Renal pelvis (tissue), 4 donors: ENCODE data around the gene KRT4. TPM values are rescaled to one million over a fixed set of nuclear protein-coding genes. Genes with fewer than 3 reads are reported as not detected.
"Not testable (repeated sequence)": the region's sequence is repeated elsewhere in the genome, so short reads cannot be mapped to it uniquely, and the experiment has no call there.

Experiments
- DNase-seq: peaks from one replicate; pipeline ENCODE4 v3.0.0-alpha.2; 2013
- polyA plus RNA-seq, 3 donors: library from polyadenylated mRNA; unstranded; fragments of 120-200 nt; gene quantifications; one replicate each; pipeline ENCODE4 v1.2.1, GENCODE V29; 2013; ENCODE audit not compliant: insufficient read length in 3 of 3

The KRT4 gene
- polyA plus RNA-seq, 3 donors = 0.40 to 0.65 (median 0.51) TPM

DNA sequence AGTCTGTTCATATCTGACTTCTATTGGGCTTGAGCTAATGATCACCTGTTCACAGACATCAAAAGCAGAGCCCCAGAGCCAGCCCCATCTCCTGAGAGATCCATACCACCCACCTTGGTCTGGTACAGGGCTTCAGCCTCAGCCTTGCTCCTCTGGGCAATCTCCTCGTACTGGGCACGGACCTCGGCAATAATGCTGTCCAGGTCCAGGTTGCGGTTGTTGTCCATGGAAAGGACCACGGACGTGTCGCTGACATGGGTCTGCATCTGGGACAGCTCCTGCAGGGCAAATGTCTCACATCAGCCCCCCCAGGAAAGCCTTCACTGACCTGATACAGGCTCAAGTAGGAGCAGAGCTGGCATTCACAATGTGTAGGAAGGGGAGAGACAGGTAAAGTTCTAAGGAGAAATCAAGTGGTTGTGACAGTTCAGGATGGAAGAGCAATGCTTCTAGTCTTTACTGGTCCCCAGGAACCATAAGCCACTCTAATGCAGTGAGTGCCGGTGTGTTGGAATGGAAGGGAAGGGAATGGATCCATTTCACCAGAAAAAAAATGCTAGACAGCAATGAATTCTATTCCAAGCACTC is 5.2 kb downstream of the KRT4 start:
- DNase-seq = no peak

DNA sequence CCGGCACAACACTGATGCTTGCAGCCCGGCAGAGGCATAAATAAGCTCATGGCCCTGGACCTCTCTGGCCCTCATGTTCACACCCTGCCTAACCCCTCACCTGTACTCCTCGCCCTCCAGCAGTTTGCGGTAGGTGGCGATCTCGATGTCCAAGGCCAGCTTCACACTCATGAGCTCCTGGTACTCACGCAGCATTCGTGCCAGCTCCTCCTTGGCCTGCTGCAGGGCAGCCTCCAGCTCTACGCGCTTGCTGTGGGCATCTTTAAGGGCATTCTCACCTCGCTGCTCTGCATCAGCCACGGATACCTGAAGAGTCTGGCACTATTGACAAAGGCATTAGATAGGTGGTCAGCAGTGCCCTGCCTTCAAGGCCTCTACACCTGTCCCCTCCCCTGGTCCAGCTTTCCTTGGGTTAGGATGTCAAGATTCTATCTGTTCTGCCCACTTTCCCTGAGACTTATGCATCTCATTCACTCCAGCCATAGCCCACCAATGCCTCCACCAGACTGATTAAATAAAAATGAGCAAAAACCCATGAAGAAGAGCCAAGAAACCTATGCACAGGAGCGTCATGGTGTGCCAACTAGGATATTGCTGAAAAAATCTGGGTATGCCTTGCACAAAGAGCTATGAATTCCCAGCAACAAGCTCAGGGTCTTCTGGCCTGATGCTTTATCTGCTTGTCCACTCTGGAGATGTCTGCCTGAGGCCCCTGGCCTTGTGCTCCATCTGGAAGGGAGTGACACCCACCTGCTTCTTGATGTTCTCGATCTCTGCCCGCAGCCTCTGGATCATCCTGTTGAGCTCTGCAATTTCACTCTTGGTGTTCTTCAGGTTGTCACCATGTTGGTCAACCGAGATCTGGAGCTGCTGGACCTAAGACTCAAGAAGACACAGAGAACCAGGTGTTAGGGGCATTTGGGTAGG is 6.1 kb downstream of the KRT4 start:
- DNase-seq = no peak

DNA sequence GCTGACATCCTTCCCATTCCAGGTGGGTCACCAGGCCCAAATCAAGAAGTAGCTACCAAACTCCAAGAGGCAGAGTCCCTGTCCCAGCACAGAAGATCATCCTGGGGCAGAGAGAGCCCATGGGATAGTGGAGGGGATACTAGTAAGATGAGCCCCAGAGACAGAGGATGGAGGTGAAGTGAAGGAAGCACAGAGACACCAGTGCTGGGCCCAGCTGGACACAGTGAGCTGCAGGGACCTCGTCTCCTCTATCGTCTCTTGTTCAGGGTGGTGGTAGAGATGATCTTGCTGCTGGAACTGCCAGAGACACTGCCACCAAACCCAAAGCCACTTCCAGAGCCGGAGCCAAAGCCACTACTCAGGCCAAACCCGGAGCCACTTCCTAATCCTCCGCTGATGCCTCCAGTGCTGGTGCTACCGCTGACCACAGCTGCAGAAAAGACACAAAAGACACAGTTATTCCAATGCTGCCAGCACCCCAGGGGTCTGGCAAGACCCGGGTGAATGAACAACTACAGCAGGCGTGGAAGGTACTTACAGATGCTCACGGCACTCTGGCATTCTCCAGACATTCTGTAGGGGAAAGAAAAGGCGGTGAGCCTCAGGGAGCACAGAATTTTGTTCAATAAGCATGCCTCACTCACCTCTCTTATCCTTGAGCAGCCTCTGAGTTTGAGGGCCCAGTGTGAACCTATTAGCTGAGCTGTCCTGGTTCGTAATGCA is 6.9 kb downstream of the KRT4 start:
- no peak for DNase-seq

DNA sequence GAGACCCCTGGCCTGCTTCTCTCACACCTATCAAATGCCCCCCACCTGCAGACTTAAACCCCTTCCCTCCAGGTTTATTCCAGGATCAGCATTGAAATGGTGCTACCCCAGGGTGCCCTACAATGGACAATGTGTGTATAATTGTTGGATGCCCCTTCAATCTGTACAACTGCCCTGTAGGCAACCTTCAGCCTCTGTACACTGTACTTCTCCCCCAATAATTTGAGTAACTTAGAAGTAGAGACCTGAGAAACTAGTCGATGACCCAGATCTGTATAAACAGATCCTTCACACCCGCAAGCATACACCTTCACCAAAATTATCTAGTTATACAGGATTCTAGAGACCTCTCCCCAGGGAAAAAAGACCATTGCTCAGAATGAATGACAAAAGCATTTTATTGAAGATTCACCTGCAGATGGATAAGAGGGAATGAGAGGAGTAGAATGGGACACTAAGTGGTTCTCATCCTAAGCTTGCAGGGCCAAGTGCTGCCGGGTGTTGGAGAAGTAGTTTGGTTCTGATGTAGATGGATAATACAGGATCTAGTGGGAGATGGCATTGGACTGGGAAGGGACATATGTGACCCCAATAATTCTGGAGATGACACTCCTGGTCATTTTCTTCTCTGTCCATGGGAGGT is 7.6 kb downstream of the KRT4 start:
- no peak for DNase-seq

DNA sequence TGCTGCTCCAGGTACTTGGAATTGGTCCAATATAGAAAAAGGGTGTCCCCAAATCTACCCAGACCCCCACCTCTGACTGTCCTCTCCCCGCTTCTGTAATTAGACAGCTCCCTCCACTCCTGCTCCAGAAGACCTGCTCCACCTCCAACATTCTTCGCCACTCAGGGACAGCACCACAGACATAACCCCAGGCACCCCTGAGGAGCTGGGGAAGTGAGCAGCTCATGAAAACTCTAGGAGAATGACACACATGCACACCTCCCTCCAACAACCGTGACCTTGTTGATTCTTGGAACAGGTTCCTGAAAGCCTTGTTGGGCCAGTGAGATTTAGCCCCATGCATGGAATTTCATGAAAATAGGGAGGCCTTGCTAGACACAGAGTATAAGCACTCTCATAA is 8.2 kb downstream of the KRT4 start:
- no peak for DNase-seq

DNA sequence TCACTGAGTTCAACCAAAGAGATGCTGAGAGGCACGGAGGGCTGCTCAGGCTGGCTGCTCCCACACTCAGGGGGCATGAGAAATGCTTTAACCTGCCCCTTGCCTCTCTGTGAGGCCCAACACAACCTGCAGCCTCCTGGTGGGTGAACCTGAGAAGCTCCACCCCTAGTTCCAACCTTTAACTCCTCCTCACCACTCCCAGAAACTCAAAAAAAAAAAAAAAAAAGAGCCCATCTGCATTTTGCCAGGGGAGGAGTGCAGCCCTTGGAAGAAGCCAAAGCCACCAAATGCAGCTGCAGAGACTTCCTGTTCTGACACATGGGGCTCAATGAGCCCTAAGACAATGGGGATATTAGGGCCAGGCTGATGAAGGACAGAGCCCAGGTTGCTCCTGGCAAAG is 8.9 kb downstream of the KRT4 start:
- no peak for DNase-seq

DNA sequence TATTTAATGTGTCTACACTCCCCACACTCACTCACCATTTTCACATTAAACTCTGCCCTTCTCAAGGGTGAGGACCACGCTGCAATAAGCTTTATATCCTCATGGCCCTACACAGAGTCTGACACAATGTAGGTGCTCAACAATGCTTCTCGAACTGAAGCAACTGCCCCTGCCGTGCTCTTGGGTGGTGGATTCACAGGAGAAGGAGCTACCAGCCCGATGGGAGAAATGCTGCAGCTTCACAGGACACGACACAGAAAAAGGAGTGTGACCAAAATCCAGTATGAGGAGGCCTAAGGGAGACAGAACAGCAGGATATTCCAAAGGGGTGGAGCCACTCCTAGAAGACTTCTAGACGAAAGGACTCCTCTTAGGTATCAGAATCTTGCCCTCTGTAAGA is 11.5 kb downstream of the KRT4 start:
- no peak for DNase-seq

DNA sequence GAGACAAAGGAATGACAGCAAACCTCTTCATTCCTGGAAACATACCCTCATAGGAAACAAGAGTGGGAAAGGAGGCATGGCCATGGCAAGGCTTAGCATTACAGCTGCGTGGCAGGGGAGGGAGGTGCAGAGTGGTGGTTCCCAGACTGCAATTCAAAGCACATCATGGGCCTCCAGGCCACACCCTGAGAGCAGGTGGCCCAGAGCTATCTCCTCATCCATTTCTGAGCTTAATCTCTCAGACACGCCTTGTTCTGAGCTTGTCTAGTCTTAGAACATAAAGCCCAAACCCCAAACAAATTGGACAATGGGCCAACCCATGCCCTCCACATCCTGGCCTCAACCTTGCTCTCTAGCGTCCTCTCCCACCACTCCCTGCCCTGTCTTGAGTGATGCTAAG is 12.1 kb downstream of the KRT4 start:
- no peak for DNase-seq

DNA sequence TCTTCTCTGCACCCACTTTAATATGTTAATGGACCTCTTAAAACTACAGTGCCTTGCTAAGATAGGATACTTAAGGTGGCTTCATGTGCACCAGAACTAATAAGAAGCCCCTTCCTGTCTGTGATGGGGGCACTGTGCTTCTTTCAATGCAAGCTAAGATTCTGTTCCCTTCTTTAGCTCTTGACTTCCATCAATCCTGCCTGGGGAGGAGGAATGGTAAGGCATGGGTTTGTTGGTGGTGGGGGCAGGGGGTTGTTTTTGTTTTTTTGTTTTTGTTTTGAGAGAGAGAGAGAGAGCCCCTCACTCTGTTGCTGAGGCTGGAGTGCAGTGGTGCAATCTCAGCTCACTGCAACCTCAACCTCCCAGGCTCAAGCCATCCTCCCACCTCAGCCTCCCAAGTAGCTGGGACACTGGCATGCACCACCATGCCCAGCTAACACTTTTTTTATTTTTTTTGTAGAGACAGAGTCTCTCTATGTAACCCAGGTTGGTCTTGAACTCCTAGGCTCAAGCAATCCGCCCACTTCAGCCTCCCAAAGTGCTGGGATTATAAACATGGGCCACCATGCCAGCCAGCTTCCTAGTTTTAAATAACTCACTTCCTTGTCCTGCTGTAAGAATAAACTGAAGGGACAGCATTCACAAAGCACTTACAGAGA is 13.5 kb downstream of the KRT4 start:
- no peak for DNase-seq

DNA sequence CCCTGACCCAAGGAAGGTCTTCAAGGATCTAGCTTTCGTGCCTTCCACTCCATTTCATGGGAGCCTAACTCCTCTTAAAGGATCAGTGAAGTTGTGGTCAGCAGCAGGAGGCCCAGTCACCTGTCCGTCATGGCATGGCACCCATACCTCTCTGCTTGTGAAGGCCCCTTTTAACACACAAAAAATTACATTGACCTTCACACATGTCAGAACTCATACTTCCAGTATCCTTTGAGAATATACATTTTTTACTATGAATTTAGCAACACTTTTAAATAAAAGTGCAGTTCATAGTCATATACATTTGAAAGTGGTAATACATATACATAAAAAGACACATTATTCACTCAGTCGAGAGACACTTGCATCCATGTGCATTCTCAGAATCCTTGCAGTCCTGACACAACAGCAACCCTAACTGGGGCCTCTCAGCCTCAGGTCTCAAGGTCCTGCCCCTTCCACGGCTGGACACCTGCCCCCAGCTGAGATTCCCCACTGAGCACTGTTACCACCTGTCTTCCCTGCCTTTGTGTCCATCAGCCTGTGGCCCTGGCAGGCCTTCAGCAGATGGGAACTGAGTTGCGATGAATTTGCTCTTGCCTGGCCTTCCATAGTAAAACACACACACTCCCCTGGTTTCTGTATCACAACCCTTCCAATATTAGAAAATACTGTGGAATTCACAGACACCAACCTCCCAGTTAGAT is 14.3 kb downstream of the KRT4 start:
- DNase-seq = no peak

DNA sequence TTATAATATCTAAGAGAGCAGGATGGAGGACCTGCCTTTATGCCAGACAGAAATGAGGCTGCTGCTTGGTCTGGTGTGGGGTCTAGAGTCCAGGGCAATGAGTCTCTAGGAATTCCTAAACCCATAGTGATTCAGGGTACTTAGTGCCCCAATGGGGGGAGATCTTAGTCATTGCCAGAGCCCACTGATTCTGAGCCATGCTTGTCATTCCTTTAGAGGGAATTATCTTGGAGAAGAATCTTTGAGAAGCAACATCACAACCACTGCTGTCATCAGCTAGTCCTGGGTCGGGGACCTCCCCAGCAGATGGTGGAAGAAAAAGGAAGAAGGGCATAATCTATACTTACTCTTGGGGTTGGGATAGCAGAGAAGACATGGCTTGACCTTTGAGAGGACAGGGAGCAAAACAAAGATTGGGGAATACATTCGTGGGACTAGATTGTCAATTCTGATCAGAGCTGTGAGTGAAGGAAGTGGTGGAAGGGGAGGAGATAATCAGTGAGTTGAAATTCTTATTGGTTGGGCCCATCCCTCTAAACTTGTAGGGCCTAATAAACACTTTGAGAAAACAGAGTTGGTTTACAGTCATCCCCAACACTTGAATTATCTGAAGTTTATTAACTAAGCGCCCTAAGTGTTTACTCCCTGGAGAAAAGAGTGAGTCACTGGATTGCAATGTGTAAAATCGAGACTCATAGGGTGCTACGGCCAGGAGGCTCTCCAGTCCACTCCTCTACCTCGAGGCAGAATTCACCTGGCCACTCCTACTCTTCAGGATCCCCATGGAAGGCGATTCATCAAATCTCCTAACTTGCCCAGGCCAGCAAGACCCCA is 15.0 kb downstream of the KRT4 start:
- DNase-seq = no peak

DNA sequence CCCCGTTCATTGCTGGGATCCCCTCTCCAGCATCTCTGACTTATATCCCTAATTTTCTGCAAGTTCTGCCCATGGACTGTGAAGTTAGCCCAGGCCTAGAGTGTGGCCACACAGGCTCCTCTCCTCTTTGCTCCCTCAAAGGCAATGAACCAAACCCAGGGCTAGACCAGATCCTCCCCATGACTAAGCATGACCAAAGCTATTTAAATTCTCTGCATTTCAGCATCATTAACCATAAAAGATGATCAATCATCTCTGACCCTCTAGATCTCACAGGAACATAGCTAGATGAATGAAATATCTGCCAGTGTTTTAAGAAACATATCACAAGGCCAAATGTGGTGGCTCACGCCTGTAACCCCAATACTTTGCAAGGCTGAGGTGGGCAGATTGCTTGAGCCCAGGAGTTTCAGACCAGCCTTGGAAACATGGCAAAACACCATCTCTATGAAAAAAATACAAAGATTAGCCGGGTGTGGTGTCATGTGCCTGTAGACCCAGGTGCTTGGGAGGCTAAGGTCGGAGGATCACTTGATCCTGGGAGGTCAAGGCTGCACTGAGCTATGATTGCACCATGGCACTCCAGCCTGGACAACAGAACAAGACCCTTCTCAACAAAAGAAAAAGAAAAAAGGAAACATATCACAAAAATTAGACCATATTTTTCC is 15.8 kb downstream of the KRT4 start:
- no peak for DNase-seq

DNA sequence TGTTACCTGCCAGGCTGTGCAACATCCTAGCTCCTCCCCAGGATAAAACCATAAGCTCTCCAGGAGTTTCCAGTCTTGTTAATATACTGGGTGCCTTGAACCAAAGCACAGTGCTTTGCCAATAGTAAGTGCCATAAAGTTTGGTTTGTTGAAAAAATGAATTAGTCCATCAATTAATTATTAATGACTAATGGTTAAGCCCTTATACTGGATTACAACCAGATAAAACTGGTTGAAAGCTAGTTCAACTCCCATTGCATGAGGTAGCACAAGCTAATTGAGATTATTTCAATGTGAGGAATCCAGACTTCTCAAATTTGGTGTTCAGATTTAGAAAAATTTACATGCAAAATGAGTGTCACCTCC is 16.4 kb downstream of the KRT4 start:
- no peak for DNase-seq

DNA sequence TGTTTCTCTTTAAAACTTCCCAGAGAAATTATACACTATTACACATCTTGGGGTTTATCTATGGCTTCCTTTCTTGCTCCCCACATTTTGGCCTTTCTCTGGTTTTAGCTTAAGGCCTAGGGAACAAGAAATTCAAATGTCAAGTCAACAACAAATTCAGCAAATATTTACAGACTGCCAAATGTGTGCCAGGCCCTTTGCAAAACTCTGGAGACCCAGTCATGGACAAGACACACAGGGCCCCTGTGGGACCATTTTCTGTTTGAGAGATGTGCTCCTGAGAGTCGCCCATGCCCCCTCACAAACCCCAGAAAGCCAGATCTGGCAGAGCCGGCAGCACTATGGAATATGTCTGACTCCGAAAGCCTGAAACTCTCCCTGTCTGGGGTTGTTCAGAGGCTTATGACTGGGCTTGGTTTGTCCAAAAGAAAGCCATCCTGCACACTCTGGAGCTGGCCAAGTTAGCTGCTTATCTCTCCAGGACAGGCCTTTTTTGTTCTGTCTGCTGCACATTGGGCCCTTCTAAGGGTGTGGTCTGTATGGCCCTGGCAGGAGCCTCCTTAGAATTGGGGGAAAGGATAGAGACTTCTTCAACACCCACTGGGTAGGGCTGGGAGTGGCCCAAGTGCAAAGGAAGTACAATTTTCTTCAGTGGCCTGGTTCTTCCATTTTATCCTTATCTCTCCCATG is 16.9 kb downstream of the KRT4 start:
- no peak for DNase-seq

DNA sequence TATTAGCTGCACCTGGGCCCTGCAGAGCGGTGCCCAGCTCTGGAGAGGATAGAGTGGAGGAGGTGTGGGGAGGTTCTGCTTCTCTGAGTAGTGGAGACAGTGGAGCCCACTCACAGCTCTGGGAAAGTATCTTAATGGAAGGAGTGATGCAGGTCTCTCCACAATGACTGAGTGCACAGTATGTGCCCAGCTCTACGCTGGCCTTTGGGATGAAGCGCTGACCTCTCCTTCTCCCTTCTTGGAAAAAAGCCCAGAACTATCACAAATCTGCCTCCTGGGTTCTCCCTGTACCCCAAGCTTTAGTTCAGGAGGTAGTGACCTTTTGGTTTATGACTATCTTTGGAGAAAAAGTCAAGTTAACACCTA is 17.5 kb downstream of the KRT4 start:
- no peak for DNase-seq

DNA sequence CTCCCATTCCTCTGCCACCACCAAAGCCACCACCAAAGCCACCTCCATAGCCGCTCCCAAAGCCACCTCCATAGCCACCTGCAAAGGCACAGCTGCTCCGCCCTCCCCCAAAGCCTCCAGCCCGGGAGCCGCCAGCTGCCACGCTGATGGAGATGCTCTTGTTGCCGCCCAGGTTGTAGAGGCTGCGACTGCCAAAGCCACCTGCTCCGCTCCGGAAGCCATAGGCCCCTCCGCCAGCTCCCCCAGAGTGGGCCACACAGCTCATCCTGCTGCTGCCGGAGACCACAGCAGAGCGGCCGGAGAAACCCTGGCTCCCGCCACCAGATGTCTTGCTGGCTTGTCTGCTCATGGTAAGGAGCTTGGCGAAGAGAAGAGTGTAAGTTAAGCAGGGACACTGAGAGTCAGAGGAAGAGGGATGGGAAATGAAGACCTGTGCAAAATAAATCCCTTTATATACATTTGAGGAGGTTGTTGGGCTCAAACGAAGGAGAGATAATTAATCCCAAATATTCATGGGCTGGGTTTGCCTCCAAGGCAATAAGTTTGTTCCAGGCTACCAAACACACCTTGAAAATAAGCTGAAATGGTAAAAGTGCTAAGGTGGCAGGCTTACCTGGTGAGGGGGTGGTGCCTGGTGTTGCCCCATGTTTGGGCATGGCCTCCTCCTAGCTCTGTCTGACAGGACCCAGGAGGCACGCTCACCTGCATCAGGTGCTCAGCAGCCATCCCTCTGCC is 18.1 kb downstream of the KRT4 start, which contains the start of gene KRT3:
Gene KRT3, minus strand, starts transcription at position 424 of the 735 bp plus-strand sequence. Its CDS starts 75 bp downstream, at position 349.
- DNase-seq = no peak

DNA sequence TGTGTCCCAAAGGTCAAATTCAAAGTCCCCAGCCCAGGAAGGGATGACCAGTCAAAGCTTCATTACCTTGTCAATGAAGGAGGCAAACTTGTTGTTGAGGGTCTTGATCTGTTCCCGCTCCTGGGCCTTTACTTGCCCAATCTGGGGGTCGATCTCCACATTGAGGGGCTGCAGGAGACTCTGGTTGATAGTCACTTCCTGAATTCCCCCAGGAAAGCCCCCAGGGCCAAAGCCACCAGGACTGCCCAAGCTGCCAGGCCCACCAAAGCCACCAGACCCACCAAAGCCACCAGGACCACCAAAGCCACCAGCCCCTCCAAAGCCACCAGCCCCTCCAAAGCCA is 18.6 kb downstream of the KRT4 start:
- not testable (repeated sequence) for DNase-seq
